ENCODE data around the gene GBGT1. TPM values are rescaled to one million over a fixed set of nuclear protein-coding genes. Genes with fewer than 3 reads are reported as not detected.

The GBGT1 gene
- total and polyA plus RNA-seq, 2 donors (not counting 3 experiments of a cell fraction or from before 2014, with no cell fraction given), result 35.6 to 56.3 TPM

DNA sequence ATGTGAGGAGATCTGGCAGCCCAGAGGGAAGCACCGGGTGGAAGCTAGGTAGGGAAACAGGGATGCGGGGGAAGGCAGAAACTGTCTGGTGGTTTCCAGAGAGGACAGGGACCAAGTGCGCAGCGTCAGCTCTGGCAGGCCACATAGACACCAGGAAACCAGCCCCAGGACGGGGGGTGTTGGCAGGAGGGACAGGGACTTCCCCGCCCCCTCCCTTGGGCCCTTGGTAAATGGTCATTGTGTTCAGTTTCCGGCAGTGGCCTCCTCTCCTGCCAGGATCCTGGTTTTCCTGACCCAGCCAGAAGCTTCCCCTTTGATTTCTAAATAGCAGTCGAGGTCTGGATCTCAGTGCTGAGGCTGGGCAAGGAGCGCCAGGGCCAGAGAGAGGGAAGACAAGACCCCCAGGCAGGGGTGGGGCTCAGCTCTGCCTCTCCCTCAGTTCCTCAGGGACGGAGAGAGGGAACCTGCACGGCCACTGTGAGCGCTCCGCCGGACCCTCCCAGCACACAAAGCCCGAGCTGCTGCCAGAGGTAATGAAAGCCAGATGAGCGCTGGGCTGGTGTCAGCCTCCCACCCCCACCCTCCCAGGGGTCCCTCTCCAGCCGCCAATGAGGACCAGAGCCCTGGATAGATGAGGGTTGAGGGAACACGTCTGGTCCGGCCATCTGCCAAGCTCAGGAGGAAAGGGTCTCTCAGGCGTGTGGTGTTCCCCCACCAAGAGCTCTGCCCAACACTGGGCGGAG lies 44.4 kb downstream of the GBGT1 start:
- TF ChIP-seq POLR2AphosphoS5 (IDR thresholded peaks at IDR 0.05; ENCODE audit: insufficient read depth, low read depth, low read length), result no peak
- TF ChIP-seq MYC (IDR thresholded peaks at IDR 0.05; ENCODE audit: low read depth, low read length), result no peak
- no peak for TF ChIP-seq FOS (IDR thresholded peaks at IDR 0.05; ENCODE audit: borderline replicate concordance, insufficient read depth, low read length)
- no peak for TF ChIP-seq POLR2A (IDR thresholded peaks at IDR 0.05; ENCODE audit: low read depth, low read length)
- no peak for TF ChIP-seq CTCF (IDR thresholded peaks at IDR 0.05; ENCODE audit: extremely low read depth in 1 of 2, insufficient read depth in 1 of 2, low read depth in 1 of 2, low read length in 2 of 2)
- no peaks in the 10 kb centered on the region for H3K9me1 ChIP-seq (replicated peaks; ENCODE audit: control insufficient read depth, extremely low read depth, insufficient read depth, low read length)
- TSS peak; percentile 7 for BruUV-seq (replicated peaks)
- dilution Hi-C loops (cut with MboI; ENCODE audit: extremely low pct_ligation_motif_present, low sequenced_read_pairs) (no loop called here), intact Hi-C loops (cut with micrococcal nuclease) (no loop called here)
- no peaks in the 10 kb centered on the region for H3K27me3 ChIP-seq (ENCODE audit: control insufficient read depth in 2 of 2, insufficient read depth in 2 of 2, low read length in 2 of 2)
- no peaks in the 10 kb centered on the region for H3K36me3 ChIP-seq (ENCODE audit: control insufficient read depth in 2 of 2, extremely low read depth in 1 of 2, insufficient read depth in 2 of 2, low read length in 2 of 2)
- H3K4me1 ChIP-seq (ENCODE audit: control insufficient read depth, extremely low read depth, insufficient read depth, low read length), result peaks cover 20% of the 10 kb centered on the region
- H3K27ac ChIP-seq (ENCODE audit: insufficient read depth, low read depth, low read length), result peak overlapping the region; percentile 18
- H4K20me1 ChIP-seq (replicated peaks; ENCODE audit: control insufficient read depth, extremely low read depth, insufficient read depth, low read length), result no peaks in the 10 kb centered on the region
- ChIA-PET POLR2A (interaction anchor here (1.4 to 2.0 kb wide), 2 partner anchors 14 to 25 kb away, joined by 3 to 13 read pairs; no protein-coding TSS in a partner anchor), CTCF (interaction anchor here (1.1 to 5.3 kb wide), 7 partner anchors 12 to 30 kb away, joined by 3 to 72 read pairs (median 6); no protein-coding TSS in a partner anchor)
- peak overlapping the region; percentile 38 for H3K9ac ChIP-seq (replicated peaks; ENCODE audit: extremely low read depth, insufficient read depth, low read length)
- FAIRE-seq (peak; percentile 81), DNase-seq (ENCODE audit: low read depth, low spot score) (peak; percentile 46)
- no peaks in the 10 kb centered on the region for H3K9me3 ChIP-seq (replicated peaks; ENCODE audit: control insufficient read depth, insufficient read depth, low read length)
- H2AFZ ChIP-seq (ENCODE audit: low read depth, low read length), result no peak overlapping the region
- no peaks in the 10 kb centered on the region for H3K79me2 ChIP-seq (ENCODE audit: control insufficient read depth, insufficient read depth, low read length)
- peak overlapping the region in 2 of 3 experiments; percentile 37 to 45 for H3K4me3 ChIP-seq (replicated peaks in 1 of 3; ENCODE audit: insufficient read depth in 1 of 3, low read depth in 1 of 3, low read length in 3 of 3)
- peak overlapping the region; percentile 35 for H3K4me2 ChIP-seq (ENCODE audit: insufficient read depth, low read length)

Data from endothelial cell of umbilical vein (primary cell).